ENCODE measurements around the gene HES5. TPM values are rescaled to one million over a fixed set of nuclear protein-coding genes. Genes with fewer than 3 reads are reported as not detected.

Gene HES5
- total and polyA plus RNA-seq, 5 donors from 2014 or later, result not detected

DNA sequence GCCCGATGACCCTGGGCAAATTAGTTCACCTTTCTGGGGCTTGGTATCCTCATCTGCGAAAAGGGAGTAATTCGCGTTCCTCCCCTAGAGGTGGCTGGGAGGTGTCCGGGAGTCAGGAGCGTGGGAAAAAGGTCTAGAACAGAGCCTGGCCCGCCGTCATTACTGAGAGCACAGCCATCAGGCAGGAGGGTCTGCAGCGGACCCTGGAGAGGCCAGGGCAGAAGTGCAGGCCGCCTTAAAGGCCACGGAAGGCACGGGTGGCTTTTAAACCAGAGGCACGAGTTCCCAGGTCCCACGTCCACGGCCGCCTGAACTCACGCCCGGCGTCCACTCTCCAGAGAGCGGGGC is 4.5 kb downstream of the HES5 start:
- Mint-ChIP-seq H3K4me1 (peaks cover 18 to 50% (median 34%) of the 10 kb centered on the region in 4 donors), H3K36me3 (peaks cover 7% of the 10 kb centered on the region), H3K9me3 (no peaks in the 10 kb centered on the region), H3K27me3 (peaks cover 17% of the 10 kb centered on the region), H3K27ac (peak overlapping the region; percentile 66 to 97 (median 89)), H3K4me3 (peak overlapping the region; percentile 93 to 99 (median 96))
- DNase-seq (no peak), ATAC-seq (ENCODE audit: low read depth in 2 of 2) (no peak)
- Histone ChIP-seq H3K4me1 (ENCODE audit: control insufficient read depth, insufficient read depth, low read length, poor library complexity, severe bottlenecking) (peaks cover 63% of the 10 kb centered on the region), H3K27me3 (ENCODE audit: control insufficient read depth, insufficient read depth, low read length) (no peaks in the 10 kb centered on the region), H3K4me3 (ENCODE audit: low read depth, low read length) (peak overlapping the region; percentile 84), H3K36me3 (ENCODE audit: control insufficient read depth, insufficient read depth, low read length) (peaks cover 14% of the 10 kb centered on the region), H3K27ac (ENCODE audit: insufficient read depth, low read length, poor library complexity, severe bottlenecking) (peak overlapping the region; percentile 80), H3K9me3 (ENCODE audit: control insufficient read depth in 2 of 2, low read length in 2 of 2) (no peaks in the 10 kb centered on the region)

DNA sequence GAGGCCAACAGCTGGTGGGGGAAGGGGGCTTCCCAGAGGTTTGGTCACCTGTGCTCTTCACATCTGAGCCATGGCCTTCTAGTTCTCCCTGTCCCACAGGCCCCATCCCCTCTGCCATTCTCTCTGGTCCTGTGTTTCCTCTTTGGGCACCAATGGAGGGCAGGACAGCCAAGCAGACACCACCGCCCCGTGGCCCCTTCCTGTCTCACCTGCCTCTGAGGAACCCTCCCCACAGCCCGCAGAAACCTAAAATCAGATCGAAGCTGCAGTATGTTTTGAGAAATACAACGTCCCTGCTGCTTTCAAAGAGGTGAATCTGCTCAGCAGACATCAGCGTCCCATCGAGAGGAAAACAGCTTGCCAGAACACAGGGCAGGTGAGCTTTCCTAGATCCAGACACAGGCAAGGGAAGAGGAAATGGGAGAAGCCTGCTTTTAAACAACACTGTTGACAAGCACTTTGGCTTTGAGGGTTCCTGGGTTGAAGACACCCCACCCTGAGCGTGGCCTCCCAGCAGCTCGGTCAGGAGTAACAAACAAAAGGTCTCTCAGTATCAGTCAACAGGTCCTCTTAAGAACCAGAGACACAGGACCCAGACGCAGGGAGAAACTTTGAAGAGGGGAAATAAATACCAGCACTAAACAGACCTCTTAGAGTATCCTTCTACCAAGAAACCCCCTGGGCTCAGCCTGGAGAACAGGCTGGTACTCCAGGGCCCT is 6.0 kb downstream of the HES5 start:
- Histone ChIP-seq H3K9me3 (ENCODE audit: control insufficient read depth in 2 of 2, low read length in 2 of 2) (no peaks in the 10 kb centered on the region), H3K4me3 (ENCODE audit: low read depth, low read length) (peak overlapping the region; percentile 84), H3K27me3 (ENCODE audit: control insufficient read depth, insufficient read depth, low read length) (no peaks in the 10 kb centered on the region), H3K27ac (ENCODE audit: insufficient read depth, low read length, poor library complexity, severe bottlenecking) (peak overlapping the region; percentile 80), H3K36me3 (ENCODE audit: control insufficient read depth, insufficient read depth, low read length) (peaks cover 28% of the 10 kb centered on the region), H3K4me1 (ENCODE audit: control insufficient read depth, insufficient read depth, low read length, poor library complexity, severe bottlenecking) (peaks cover 50% of the 10 kb centered on the region)
- H3K27ac Mint-ChIP-seq, result peak overlapping the region; percentile 89 to 99 (median 97)
- H3K9me3 Mint-ChIP-seq, result no peaks in the 10 kb centered on the region
- ATAC-seq (ENCODE audit: low read depth in 2 of 2), result peak; percentile 9 to 22
- DNase-seq, result peak; percentile 18 to 86 (median 67)
- H3K27me3 Mint-ChIP-seq, result peaks cover 15% of the 10 kb centered on the region
- peak overlapping the region; percentile 93 to 99 (median 96) for H3K4me3 Mint-ChIP-seq
- peaks cover 18 to 49% (median 34%) of the 10 kb centered on the region in 4 donors for H3K4me1 Mint-ChIP-seq
- H3K36me3 Mint-ChIP-seq, result peaks cover 7% of the 10 kb centered on the region

- Mint-ChIP-seq H3K4me3 (peak overlapping the region; percentile 93 to 99 (median 96)), H3K27ac (peak overlapping the region; percentile 89 to 99 (median 97)), H3K9me3 (no peaks in the 10 kb centered on the region), H3K27me3 (peaks cover 8% of the 10 kb centered on the region), H3K4me1 (peaks cover 18 to 42% (median 31%) of the 10 kb centered on the region in 4 donors), H3K36me3 (peaks cover 7% of the 10 kb centered on the region)
- H3K27ac ChIP-seq (ENCODE audit: insufficient read depth, low read length, poor library complexity, severe bottlenecking), result peak overlapping the region; percentile 80
- H3K27me3 ChIP-seq (ENCODE audit: control insufficient read depth, insufficient read depth, low read length), result no peaks in the 10 kb centered on the region
- ATAC-seq (ENCODE audit: low read depth in 2 of 2) (no peak), DNase-seq (peak in 1 of 3 donors; percentile 76)
- H3K4me1 ChIP-seq (ENCODE audit: control insufficient read depth, insufficient read depth, low read length, poor library complexity, severe bottlenecking), result peaks cover 43% of the 10 kb centered on the region
- H3K9me3 ChIP-seq (ENCODE audit: control insufficient read depth in 2 of 2, low read length in 2 of 2), result no peaks in the 10 kb centered on the region
- peaks cover 35% of the 10 kb centered on the region for H3K36me3 ChIP-seq (ENCODE audit: control insufficient read depth, insufficient read depth, low read length)
- peak overlapping the region; percentile 84 for H3K4me3 ChIP-seq (ENCODE audit: low read depth, low read length)
These were observed 6.7 kb downstream of the HES5 start for GRCh38 chr1:2523191-2523890.

- no peak overlapping the region for H3K4me3 ChIP-seq (ENCODE audit: low read depth, low read length)
- ATAC-seq (ENCODE audit: low read depth in 2 of 2) (no peak), DNase-seq (no peak)
- H3K27ac ChIP-seq (ENCODE audit: insufficient read depth, low read length, poor library complexity, severe bottlenecking), result peak overlapping the region; percentile 2
- Mint-ChIP-seq H3K36me3 (peaks cover 7% of the 10 kb centered on the region), H3K4me3 (peak overlapping the region in 2 of 4 donors; percentile 2 to 99), H3K27ac (peak overlapping the region in 2 of 3 donors; percentile 89 to 99), H3K9me3 (no peaks in the 10 kb centered on the region), H3K27me3 (peaks cover 6% of the 10 kb centered on the region), H3K4me1 (peaks cover 18 to 39% (median 31%) of the 10 kb centered on the region in 4 donors)
- H3K4me1 ChIP-seq (ENCODE audit: control insufficient read depth, insufficient read depth, low read length, poor library complexity, severe bottlenecking), result peaks cover 43% of the 10 kb centered on the region
- H3K36me3 ChIP-seq (ENCODE audit: control insufficient read depth, insufficient read depth, low read length), result peaks cover 46% of the 10 kb centered on the region
- no peaks in the 10 kb centered on the region for H3K9me3 ChIP-seq (ENCODE audit: control insufficient read depth in 2 of 2, low read length in 2 of 2)
- H3K27me3 ChIP-seq (ENCODE audit: control insufficient read depth, insufficient read depth, low read length), result no peaks in the 10 kb centered on the region
These were observed 7.8 kb downstream of the HES5 start for GRCh38 chr1:2522230-2522629.

DNA sequence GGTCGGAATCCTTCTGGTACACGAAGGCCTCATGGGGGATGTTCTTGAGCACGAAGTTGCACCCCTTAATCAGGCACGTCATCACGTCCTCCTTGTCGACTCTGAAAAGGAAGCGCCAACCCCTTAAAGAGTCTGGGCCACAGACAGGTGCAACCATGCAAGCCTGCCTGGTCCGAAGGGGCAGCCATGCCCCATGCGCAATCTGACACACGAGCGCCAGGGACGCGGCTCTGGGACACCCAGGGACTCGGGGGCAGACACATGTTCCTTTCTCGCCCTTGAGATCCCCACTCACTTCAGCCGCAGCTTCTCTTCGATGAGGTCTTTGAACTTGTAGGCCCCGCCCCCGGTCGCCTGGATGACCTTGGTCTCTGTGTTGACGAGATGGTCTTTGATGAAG is 9.3 kb downstream of the HES5 start:
- H3K27me3 Mint-ChIP-seq, result no peaks in the 10 kb centered on the region
- H3K4me3 ChIP-seq (ENCODE audit: low read depth, low read length), result no peak overlapping the region
- H3K4me1 ChIP-seq (ENCODE audit: control insufficient read depth, insufficient read depth, low read length, poor library complexity, severe bottlenecking), result peaks cover 35% of the 10 kb centered on the region
- peak overlapping the region in 1 of 3 donors; percentile 25 for H3K27ac Mint-ChIP-seq
- DNase-seq (no peak), ATAC-seq (ENCODE audit: low read depth in 2 of 2) (no peak)
- H3K36me3 ChIP-seq (ENCODE audit: control insufficient read depth, insufficient read depth, low read length), result peaks cover 58% of the 10 kb centered on the region
- no peaks in the 10 kb centered on the region for H3K9me3 ChIP-seq (ENCODE audit: control insufficient read depth in 2 of 2, low read length in 2 of 2)
- no peaks in the 10 kb centered on the region for H3K9me3 Mint-ChIP-seq
- no peak overlapping the region for H3K27ac ChIP-seq (ENCODE audit: insufficient read depth, low read length, poor library complexity, severe bottlenecking)
- H3K27me3 ChIP-seq (ENCODE audit: control insufficient read depth, insufficient read depth, low read length), result no peaks in the 10 kb centered on the region
- H3K36me3 Mint-ChIP-seq, result peaks cover 7% of the 10 kb centered on the region
- H3K4me3 Mint-ChIP-seq, result no peak overlapping the region
- peaks cover 18 to 33% (median 28%) of the 10 kb centered on the region in 4 donors for H3K4me1 Mint-ChIP-seq

DNA sequence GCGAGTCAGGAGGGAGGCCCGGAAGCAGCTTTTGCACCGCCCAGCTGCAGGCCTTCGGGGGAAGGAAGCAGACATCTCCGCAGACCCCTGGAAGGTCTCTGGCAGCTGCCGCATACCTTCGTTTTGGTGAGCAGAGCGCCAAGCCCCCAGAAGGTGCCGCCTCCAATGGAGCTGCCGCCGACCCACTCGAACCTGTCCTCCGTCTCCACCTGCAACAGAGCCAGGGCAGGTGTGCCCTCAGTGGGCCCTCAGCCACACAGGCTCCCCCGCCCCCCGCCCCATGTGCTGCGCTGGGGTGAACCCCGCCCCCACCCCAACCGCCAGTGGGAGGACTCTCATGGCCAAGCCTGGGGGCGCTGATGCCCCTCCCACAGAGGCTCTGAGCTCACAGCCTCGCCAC is 9.9 kb downstream of the HES5 start:
- Histone ChIP-seq H3K27ac (ENCODE audit: insufficient read depth, low read length, poor library complexity, severe bottlenecking) (no peak overlapping the region), H3K36me3 (ENCODE audit: control insufficient read depth, insufficient read depth, low read length) (peaks cover 64% of the 10 kb centered on the region), H3K4me3 (ENCODE audit: low read depth, low read length) (no peak overlapping the region), H3K4me1 (ENCODE audit: control insufficient read depth, insufficient read depth, low read length, poor library complexity, severe bottlenecking) (peaks cover 29% of the 10 kb centered on the region), H3K9me3 (ENCODE audit: control insufficient read depth in 2 of 2, low read length in 2 of 2) (no peaks in the 10 kb centered on the region), H3K27me3 (ENCODE audit: control insufficient read depth, insufficient read depth, low read length) (no peaks in the 10 kb centered on the region)
- no peak for DNase-seq
- H3K36me3 Mint-ChIP-seq, result peaks cover 7% of the 10 kb centered on the region
- no peaks in the 10 kb centered on the region for H3K27me3 Mint-ChIP-seq
- peaks cover 18 to 32% (median 26%) of the 10 kb centered on the region in 4 donors for H3K4me1 Mint-ChIP-seq
- ATAC-seq (ENCODE audit: low read depth in 2 of 2), result no peak
- no peak overlapping the region for H3K4me3 Mint-ChIP-seq
- no peaks in the 10 kb centered on the region for H3K9me3 Mint-ChIP-seq
- no peak overlapping the region for H3K27ac Mint-ChIP-seq

GRCh38 chr1:2519729-2520128 is 10.3 kb downstream of the HES5 start:
- H3K9me3 Mint-ChIP-seq, result no peaks in the 10 kb centered on the region
- no peak overlapping the region for H3K27ac Mint-ChIP-seq
- peaks cover 7% of the 10 kb centered on the region for H3K36me3 Mint-ChIP-seq
- DNase-seq, result no peak
- H3K4me1 Mint-ChIP-seq, result peaks cover 18 to 27% (median 22%) of the 10 kb centered on the region in 4 donors
- ATAC-seq (ENCODE audit: low read depth in 2 of 2), result no peak
- H3K9me3 ChIP-seq (ENCODE audit: control insufficient read depth in 2 of 2, low read length in 2 of 2), result no peaks in the 10 kb centered on the region
- no peak overlapping the region for H3K27ac ChIP-seq (ENCODE audit: insufficient read depth, low read length, poor library complexity, severe bottlenecking)
- no peaks in the 10 kb centered on the region for H3K27me3 ChIP-seq (ENCODE audit: control insufficient read depth, insufficient read depth, low read length)
- H3K4me3 Mint-ChIP-seq, result no peak overlapping the region
- no peak overlapping the region for H3K4me3 ChIP-seq (ENCODE audit: low read depth, low read length)
- no peaks in the 10 kb centered on the region for H3K27me3 Mint-ChIP-seq
- peaks cover 24% of the 10 kb centered on the region for H3K4me1 ChIP-seq (ENCODE audit: control insufficient read depth, insufficient read depth, low read length, poor library complexity, severe bottlenecking)
- H3K36me3 ChIP-seq (ENCODE audit: control insufficient read depth, insufficient read depth, low read length), result peaks cover 67% of the 10 kb centered on the region

All from CD4-positive, CD25-positive, alpha-beta regulatory T cell (primary cell).